HEK293 (cell line): Measurements from ENCODE around the gene IL1RAP.

ENCODE experiments used
- KLF17 ChIP-seq: fragments of 450-650 bp; formaldehyde crosslinking; IDR thresholded peaks from 2 replicates; pipeline ENCODE4 v1.5.1; 2016; ENCODE audit warnings: missing biosample characterization, missing genetic modification characterization
- OVOL3 ChIP-seq: fragments of 450-650 bp; formaldehyde crosslinking; IDR thresholded peaks from 2 replicates; pipeline ENCODE4 v1.5.1; 2016; ENCODE audit warnings: missing biosample characterization, missing genetic modification characterization
- ZIC2 ChIP-seq: fragments of 450-650 bp; formaldehyde crosslinking; IDR thresholded peaks from 2 replicates; pipeline ENCODE4 v1.5.1; 2016; ENCODE audit warnings: missing biosample characterization, missing genetic modification characterization
- ZNF140 ChIP-seq: fragments of 450-650 bp; formaldehyde crosslinking; IDR thresholded peaks from 2 replicates; pipeline ENCODE4 v1.5.1; 2016; ENCODE audit warnings: missing biosample characterization, missing genetic modification characterization
- ZNF211 ChIP-seq: fragments of 450-650 bp; formaldehyde crosslinking; IDR thresholded peaks from 2 replicates; pipeline ENCODE4 v1.5.1; 2016; ENCODE audit warnings: low read depth, missing biosample characterization, missing genetic modification characterization
- ZNF792 ChIP-seq: fragments of 450-650 bp; formaldehyde crosslinking; IDR thresholded peaks from 2 replicates; pipeline ENCODE4 v1.5.1; 2016; ENCODE audit warnings: missing biosample characterization, missing genetic modification characterization
- ZSCAN4 ChIP-seq: fragments of 450-650 bp; formaldehyde crosslinking; IDR thresholded peaks from 2 replicates; pipeline ENCODE4 v1.5.1; 2017; ENCODE audit warnings: missing biosample characterization, missing genetic modification characterization
- TF ChIP-seq, protein P1 (sequence below): fragments of 450-650 bp; formaldehyde crosslinking; IDR thresholded peaks from 2 replicates; pipeline ENCODE4 v1.5.1; 2016; ENCODE audit warnings: missing biosample characterization, missing genetic modification characterization
- TF ChIP-seq, protein P2 (sequence below): fragments of 450-650 bp; formaldehyde crosslinking; IDR thresholded peaks from 2 replicates; pipeline ENCODE4 v1.5.1; 2016; ENCODE audit warnings: missing biosample characterization, missing genetic modification characterization

DNA sequence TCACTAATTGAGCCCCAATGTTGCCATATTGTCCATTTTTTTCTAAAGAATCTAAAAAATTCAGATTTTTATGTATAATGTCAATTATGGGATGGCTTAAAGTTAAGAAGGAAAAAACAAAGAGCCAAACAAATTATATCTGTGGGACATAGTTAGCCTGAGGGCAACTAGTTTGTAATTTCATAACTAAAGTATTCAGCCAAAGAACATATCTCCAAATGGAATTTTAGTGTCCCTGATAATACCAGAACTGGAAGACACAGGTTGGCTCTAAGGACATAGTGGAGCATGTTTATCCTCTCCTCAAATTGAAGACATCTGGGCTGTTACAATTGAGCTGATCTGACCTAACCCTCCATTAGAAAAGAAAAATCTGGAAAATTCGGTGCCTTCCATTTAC, 144.2 kb downstream of the IL1RAP start:
- TF ChIP-seq ZIC2 (tag by site-specific recombination) = no peak
- TF ChIP-seq, protein P1, sequence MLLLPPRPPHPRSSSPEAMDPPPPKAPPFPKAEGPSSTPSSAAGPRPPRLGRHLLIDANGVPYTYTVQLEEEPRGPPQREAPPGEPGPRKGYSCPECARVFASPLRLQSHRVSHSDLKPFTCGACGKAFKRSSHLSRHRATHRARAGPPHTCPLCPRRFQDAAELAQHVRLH (tag by site-specific recombination) = no peak
- TF ChIP-seq ZSCAN4 = no peak
- TF ChIP-seq, protein P2, sequence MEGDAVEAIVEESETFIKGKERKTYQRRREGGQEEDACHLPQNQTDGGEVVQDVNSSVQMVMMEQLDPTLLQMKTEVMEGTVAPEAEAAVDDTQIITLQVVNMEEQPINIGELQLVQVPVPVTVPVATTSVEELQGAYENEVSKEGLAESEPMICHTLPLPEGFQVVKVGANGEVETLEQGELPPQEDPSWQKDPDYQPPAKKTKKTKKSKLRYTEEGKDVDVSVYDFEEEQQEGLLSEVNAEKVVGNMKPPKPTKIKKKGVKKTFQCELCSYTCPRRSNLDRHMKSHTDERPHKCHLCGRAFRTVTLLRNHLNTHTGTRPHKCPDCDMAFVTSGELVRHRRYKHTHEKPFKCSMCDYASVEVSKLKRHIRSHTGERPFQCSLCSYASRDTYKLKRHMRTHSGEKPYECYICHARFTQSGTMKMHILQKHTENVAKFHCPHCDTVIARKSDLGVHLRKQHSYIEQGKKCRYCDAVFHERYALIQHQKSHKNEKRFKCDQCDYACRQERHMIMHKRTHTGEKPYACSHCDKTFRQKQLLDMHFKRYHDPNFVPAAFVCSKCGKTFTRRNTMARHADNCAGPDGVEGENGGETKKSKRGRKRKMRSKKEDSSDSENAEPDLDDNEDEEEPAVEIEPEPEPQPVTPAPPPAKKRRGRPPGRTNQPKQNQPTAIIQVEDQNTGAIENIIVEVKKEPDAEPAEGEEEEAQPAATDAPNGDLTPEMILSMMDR = no peak
- no peak for TF ChIP-seq OVOL3 (tag by site-specific recombination)
- TF ChIP-seq ZNF140 (tag by site-specific recombination) = no peak
- no peak for TF ChIP-seq ZNF211 (tag by site-specific recombination)
- TF ChIP-seq ZNF792 (tag by site-specific recombination) = no peak
- TF ChIP-seq KLF17 = no peak
